C1 segment of cervical spinal cord (tissue), 14 donors: Measurements from ENCODE around the gene UQCRH.

ENCODE experiments used
- DNase-seq, 14 donors: peaks; one replicate each; lab custom pipeline; 2025; lab: John Stamatoyannopoulos, UW

The UQCRH gene

DNA sequence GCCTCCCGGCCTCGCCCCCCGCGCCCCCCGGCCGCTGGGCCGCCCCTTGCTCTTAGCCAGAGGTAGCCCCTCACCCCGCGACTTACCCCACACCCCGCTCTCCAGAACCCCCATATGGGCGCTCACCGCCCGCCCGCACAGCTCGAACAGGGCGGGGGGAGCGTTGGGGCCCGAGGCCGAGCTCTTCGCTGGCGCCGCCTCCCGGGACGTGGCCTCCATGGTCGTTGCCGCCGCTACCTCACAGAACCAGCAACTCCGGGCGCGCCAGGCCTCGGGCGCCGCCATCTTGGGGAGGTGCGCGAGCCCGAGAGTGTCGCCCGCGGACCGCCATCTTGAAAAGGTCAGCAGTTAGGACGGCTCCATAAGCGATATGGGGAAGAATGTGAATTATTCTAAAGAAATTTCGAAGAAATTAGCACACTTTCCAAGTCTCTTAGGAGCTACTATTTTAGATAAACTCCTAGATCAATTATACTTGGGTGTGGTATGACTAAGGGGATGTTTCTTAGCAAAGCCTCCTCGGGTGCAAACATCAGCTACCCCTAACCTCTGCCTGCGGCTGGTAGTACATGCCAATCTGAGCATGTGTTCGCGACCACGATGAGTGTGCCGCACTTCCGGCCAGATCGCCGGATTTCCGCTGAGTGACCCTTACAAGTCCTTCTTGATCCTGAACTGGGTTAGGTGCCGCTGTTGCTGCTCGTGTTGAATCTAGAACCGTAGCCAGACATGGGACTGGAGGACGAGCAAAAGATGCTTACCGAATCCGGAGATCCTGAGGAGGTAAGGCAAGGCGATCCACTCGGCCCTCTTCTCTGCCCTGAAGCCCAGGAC lies at the start of gene UQCRH, which contains the start of gene LRRC41:
TSS of gene UQCRH (plus strand) at position 661 of the 834 bp plus-strand sequence. CDS start at position 730, 69 bp downstream.
TSS of gene LRRC41 (minus strand) at position 579 of the 834 bp plus-strand sequence. CDS start at position 285, 294 bp downstream.
- DNase-seq: peak; percentile 19 to 96 (median 89)

DNA sequence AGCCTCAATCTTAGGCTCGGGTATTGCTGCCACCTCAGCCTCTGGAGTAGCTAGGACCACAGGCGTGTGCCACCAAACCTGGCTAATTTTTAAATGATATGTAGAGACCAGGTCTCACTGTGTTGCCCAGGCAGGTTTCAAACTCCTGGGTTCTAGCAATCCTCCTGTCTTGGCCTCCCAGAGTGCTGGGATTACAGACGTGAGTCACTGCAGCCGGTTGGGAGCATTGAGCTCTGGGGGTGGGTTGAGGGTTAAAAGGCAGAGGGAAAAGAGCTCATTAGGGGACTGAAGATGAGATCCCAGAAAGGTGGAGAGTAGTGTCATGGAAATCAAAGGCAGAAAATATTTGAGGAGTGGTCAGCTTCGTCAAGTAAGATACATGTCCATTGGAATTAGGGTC lies 48.8 kb upstream of the UQCRH start:
- DNase-seq: no peak

DNA sequence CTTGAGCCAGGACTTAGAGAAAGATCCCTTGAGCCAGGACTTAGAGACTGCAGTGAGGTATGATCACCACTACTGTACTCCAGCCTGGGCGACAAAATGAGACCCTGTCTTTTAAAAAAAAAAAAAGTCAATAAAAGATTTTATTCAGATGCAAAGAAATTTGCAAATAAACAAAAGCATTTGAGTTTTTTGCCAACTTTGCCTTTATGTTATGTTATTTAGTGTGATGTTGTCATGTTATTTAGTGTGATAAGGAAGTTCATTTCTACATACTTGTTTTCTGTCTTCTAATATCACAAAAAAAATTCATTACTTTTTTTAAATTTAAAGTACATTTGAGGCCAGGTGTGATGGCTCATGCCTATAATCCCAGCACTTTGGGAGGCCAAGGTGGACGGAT lies 47.0 kb upstream of the UQCRH start:
- no peak for DNase-seq

DNA sequence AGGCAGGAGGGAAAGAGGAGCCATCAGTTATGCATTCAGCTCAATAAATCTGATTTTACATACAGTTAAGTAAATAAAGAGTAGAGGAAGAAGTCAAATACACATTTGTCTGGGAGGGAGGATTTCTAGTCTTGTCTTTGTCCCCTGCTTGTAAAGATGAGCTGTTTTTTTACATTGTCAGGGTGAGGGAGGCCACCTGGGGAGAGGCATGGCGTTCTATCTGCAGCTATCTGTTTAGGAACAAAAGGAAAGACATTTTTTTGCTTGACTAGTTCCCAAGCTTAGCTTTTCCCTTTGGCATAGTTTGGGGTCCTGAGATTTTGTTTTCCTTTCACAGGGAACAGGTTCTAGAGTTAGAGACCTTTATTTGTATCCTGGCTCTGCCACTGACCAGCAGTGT lies 41.0 kb upstream of the UQCRH start:
- no peak for DNase-seq

DNA sequence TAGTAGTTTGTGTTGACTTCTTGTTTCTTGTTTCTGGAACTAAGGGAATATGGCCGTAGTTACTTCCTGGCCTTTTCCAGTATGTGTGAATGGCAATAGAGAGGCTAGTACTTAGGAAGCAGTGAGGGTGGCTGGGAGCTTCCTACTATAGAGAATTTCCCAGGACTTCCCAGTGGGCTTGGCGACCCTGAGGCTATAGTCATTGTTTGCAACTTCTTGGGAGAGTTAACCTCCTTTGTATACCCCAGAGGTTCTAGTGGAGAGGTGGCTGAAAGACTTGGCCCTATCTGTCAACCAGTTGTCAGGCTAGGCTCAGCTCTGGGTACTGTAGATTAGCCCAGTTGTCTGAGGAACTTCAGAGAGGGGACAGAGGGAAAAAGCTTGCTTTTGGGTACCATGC lies 40.4 kb upstream of the UQCRH start:
- no peak for DNase-seq

DNA sequence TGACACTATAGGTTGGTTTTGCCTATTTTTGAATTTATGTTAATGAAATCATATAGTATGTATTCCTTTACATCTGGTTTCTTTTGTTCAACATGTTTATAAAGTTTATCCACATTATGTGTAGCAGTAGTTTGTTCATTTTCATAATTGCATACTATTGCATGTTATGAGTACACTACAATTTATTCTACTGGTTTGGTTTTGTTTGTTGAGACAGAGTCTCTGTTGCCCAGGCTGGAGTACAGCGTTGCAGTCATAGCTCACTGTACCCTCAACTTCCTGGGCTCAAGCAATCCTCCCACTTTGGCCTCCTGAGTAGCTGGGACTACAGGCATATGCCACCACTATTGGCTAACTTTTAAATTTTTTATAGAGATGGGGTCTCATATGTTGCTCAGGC lies 34.9 kb upstream of the UQCRH start:
- DNase-seq: no peak

DNA sequence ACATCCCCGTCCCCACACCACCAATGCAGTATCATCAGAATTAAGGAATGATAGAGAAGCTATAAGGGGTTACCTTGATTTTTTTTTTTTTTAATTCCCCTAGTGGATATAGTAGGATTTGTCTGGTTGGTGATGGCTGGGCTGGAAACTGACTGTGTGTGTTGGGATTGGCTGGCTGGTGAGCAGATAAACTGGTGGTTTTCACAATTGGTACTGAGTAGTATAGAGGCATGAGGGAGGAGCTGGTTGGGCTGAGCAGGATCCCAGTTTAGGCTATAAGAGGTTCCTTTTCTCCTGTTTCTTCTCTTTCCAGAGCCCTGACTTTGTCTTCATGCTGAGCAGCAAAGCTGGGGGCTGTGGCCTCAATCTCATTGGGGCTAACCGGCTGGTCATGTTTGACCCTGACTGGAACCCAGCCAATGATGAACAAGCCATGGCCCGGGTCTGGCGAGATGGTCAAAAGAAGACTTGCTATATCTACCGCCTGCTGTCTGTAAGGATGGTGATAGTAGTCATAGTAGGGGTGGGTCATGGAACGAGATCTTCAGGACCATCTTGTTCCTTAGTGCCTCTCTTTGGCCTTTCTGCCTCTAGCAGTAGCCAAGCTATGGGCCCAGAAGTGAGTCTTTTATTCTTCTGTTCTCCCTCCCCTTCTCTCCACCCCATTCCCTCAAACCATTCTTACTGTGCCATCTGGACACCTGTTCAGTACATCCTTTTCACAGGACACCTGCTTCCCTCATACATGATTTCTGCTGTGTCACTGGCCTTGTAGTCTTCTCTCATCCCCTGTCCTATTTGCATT lies 29.1 kb upstream of the UQCRH start:
- no peak for DNase-seq

DNA sequence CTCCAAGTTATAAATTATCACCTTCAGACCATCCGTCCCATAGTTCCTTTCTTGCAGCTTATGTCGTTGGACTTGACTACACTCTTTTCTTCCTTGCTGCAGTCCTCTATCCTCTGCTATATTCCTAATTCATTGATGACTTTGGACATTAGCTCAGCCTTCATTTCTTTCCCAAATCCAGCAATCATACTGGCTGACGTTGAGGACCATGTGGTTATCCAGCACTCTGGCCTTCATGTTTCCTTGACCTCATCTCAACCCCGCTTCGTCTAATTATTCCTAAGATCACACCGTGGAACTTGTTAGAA lies 28.5 kb upstream of the UQCRH start:
- no peak for DNase-seq

DNA sequence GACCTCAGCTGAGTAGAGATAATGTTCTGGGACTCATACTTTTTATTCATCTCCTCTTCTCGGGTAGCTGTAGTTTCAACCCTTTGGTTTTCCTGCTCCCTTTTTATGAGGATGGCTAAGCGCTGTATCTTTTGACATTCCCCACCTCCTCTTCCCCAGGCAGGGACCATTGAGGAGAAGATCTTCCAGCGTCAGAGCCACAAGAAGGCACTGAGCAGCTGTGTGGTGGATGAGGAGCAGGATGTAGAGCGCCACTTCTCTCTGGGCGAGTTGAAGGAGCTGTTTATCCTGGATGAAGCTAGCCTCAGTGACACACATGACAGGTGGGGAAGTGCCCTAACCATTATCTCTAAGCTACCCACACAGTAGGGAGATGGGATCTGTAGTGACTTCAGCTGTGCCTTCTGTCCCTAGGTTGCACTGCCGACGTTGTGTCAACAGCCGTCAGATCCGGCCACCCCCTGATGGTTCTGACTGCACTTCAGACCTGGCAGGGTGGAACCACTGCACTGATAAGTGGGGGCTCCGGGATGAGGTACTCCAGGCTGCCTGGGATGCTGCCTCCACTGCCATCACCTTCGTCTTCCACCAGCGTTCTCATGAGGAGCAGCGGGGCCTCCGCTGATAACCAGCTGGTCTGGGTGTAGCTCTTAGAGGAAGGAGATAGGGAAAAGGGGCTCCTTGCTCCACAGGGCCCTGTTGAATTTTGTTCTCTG lies 25.7 kb upstream of the UQCRH start:
- DNase-seq: no peak

DNA sequence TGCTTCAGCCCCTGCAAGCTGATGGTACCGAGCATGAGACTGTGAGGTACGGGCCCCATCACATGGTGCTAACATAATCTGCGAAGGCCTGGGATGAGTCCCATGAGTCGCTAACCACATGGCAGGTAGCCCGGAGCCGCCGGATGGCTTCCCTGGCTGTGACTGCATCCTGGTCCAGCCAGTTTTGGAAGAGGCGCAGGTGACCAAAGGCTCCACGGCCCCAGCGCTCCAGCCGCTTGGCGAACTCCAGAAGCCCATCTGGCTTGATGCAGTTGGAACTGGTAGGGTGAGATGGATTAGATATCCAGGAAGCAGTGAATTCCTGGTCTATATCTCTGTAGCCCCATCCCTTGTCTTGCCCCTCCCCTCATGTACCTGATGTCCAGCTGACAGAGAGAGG lies 24.7 kb upstream of the UQCRH start:
- DNase-seq: peak in 2 of 14 donors; percentile 15 to 75

DNA sequence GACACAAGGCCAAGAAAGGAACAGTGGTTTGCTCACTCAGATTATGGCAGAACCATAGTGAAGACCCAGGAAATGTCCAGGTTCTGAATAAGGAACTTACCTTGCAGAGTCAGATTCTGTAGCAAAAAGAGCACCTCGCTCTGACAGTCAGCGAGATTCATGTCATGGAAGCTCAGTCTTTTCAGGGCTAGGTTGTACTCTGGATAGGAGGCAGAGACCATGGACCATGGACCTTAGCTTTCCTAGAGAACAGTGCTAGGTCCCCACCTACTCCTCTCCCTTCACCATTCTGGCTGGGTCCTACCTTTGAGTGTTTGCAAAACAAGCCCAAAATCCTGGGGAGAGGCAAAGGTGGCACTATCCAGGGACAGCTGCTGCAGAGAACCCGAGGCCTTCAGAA lies 23.4 kb upstream of the UQCRH start:
- no peak for DNase-seq

DNA sequence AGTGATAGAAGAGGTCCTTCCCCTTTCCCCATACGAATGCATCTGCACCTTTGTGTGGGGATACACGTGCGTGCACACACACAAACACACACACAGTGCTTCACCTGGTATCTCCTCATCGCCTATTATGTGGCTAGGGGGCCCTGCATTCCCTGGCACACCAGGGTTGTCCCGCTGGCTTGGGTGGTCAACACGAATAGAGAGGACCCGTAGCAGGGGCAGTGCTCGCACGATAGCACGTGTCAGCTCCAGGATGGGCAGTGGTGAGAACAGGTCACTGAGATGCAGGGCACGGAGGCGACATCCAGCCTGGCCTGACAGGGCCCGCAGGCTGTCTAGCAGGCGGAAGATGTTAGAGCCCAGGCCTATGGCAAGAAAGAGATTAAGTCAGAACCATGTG lies 22.5 kb upstream of the UQCRH start:
- no peak for DNase-seq

DNA sequence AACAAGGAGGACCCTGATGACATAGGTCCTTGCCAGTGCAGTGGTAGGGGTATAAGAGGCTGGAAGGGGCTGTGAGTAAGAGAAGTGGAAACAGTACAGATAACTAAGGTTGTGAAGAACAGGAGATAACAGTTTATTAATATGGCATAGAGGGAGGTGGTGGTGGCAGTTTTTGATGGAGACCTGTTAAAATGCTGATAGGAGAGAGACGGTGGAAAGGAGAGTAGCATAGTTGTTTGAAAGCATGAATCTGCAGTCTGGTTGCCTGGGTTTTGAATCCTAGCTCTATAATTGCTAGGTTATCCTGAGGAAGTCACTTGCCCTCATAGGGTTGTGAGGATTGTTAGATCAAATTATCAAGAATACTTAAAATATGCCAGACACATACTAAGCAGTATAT lies 19.4 kb upstream of the UQCRH start:
- DNase-seq: no peak

DNA sequence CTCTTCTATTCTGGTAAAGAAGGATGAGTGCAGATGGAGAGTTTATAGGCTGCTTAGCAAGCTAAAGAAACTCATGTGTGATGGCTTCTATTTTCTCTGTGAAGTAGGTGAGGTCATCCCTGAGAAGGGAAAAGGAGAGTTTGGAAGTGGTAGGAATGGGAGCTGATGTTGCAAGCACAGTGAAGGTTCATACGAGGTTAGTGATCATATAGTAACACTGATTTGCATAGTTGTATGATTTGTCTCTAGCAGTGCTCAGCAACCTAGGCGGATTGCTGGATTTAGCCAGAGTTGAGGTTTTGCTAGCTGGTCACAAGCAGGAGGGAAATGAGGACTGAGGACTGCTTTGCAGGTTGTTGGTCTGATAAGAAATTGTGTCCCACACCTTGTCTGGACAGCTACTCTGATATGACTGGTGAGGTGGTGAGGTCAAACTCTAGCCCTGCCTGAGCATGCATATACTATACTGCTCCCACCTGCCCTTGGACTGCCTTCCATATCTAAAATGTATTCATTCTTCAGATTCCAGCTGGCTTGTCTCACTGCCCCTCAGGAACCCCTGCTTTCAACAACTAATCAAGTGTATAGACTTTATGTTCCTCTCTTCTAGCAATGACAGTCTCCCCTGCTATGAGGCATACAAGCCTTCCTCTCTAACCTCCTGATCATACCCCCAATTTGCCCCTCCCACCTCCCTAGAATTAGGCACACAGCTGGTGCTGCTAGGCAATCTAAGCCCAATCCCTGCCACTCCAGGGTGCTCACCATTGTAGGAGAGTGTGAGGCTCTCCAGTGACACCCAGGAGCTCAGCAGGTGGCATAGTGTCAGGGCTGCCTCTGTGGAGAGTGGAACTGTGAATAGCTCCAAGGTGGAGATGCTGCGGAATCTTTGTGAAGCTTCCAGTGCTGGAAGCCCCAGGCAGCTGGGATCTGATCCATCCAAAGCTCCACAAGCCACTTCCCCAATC lies 18.6 kb upstream of the UQCRH start:
- no peak for DNase-seq

DNA sequence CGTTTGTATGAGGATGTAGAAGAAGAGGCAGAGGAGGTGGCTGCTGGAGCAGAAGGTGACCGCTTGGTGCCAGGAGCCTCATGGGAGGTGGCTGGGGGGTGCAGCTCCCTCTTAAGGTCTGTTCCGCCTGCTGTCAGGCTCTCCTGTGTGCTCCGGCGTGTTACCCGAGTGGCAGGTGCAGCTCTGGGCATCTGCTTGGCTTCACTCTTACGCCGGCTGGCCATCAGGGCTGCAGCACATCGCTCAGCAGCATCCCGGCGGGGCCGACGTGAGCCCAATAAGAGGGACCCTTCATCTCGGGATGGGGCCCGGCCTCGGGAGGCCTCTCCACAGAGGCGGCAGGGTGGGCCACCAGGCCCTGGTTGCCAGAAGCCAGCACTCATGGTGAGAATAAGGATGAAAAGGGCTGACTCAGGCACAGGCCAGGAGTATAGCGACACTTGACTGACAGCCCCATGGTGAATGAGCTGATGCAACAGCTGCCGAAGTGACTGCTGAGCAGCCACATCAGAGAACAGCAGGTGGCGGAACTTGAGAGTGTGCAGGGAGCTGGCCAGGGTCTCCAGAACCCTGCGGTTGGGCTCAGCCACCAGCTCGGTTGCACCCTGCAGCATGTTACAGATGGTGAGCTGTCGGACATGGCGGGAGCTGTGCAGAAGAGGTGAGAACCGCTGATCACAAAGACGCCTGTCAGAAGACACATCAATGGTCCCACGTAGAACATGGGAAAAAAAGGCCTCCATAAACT lies 17.6 kb upstream of the UQCRH start:
- DNase-seq: no peak

DNA sequence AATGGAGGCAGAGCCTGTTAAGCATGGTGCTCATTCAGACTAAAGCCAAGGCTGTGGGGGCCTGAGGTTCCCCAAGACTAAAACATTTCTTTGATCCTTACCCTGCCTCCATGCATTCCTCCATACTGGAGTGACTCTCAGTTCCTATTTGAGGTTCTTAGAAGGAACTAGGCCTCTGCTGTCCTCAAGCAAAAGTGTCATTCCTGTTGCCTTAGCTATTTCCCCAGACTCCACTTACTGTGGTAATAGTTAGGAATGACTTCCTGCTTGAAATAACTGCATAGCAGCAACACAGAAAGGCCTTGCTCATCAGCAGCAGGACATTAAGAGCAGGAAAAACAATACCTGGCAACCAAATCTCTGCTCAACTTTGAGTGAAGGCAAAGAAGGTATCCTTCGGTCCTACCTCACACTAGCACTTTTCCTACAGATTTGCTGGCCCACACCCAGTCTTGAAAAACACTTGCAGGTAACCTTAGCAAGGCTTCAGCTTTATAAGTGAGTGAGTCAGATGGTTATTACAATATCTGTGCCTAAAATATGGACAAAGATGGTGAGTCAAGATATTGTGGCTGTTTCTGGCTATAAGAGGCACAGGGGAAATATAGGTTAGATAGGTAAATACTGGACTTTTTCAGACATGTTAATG lies 14.9 kb upstream of the UQCRH start:
- no peak for DNase-seq

DNA sequence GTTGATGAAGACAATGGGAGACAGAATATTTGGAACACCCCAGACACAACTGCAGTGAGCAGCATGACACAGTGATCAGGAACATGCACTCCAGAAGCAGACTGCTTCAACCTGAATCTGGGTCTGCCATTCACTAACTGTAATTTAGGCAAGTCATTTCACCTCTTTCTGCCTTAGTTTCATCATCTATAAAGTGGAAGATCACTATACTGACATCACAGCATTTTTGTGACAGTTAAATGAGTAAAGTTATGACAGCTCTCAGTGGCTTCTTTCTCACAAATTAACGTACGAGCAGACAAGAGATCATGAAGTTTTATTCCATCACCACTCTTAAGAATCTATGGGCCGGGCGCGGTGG lies 14.4 kb upstream of the UQCRH start:
- no peak for DNase-seq

DNA sequence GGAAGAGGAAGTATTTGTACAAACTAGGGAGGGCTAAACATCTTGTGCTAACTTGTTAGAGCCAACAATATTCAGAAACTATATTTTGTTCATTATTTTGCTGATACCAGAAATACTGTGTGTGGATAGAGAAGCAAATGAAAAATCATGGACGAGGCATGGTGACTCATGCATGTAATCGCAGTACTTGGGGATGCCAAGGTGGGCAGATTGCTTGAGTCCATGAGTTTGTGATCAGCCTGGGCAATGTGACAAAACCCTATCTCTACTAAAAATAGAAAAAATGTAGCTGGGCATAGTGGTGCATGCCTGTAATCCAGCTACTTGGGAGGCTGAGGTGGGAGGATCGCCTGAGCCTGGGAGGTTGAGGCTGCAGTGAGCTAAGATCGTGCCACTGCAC lies 13.5 kb upstream of the UQCRH start:
- DNase-seq: peak in 1 of 14 donors; percentile 2

DNA sequence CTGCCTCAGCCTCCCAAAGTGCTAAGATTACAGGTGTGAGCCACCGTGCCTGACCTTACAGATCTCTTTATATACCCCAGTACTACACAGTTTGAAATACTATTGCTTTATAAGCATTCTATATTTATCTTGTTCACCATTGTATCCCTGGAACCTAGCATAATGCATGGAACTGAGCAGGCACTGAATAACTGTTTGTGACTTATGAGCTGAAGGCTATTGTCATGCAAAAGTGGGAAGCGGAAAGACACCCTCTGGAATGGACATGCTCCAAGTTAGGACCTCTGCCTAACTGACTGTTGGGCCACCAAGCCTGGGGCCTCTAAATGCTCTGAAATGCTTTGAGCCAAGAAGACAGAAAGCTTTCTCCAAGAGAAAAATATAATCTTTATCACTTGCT lies 8.2 kb upstream of the UQCRH start:
- no peak for DNase-seq

DNA sequence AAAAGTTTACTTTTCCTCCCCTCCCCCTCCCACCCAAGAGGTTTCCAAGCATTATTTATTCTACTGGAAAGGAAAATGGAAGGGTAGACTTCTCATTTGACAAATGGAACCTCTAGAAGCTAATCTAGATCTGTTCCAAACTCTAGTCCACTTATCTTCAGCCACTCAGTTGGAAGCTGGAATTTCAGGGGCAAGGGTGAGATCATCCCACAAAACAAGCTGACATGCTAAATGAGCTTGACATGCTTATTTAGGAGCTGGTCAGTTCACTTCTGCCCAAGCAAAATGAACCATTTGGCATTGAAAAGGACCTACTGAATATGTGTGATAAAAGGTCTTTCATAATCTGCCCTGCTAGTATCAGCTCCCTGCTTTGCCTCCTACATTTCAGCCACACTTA lies 5.1 kb upstream of the UQCRH start:
- no peak for DNase-seq
